WTC11 (cell line): ENCODE data around the gene REEP2.

ENCODE experiments used
- ATF2 ChIP-seq: sonication (generic); formaldehyde crosslinking; IDR thresholded peaks from 2 replicates; pipeline ENCODE4 v1.8.1; 2022; ENCODE audit warnings: low read depth, missing genetic modification reagents, borderline replicate concordance
- CREB1 ChIP-seq: sonication (generic); formaldehyde crosslinking; IDR thresholded peaks from 2 replicates; pipeline ENCODE4 v1.8.0; 2023; ENCODE audit warnings: mild to moderate bottlenecking, missing genetic modification reagents
- CREM ChIP-seq: sonication (generic); formaldehyde crosslinking; IDR thresholded peaks from 2 replicates; pipeline ENCODE4 v1.8.1; 2022; ENCODE audit warnings: mild to moderate bottlenecking, missing genetic modification reagents, moderate library complexity
- CTCF ChIP-seq: fragments of 200-600 bp; IDR thresholded peaks from 2 replicates; pipeline ENCODE4 v1.8.0; 2022; ENCODE audit warnings: antibody characterized with exemption
- MXD4 ChIP-seq: fragments of 250-450 bp; sonication (Bioruptor Pico); IDR thresholded peaks from 2 replicates; pipeline ENCODE4 v1.8.0; 2021; ENCODE audit warnings: mild to moderate bottlenecking, moderate library complexity, borderline replicate concordance
- NR2C2 ChIP-seq: sonication (generic); formaldehyde crosslinking; IDR thresholded peaks from 2 replicates; pipeline ENCODE4 v1.8.0; 2022; ENCODE audit warnings: mild to moderate bottlenecking, missing genetic modification reagents
- RORB ChIP-seq: fragments of 250-450 bp; sonication (Bioruptor Pico); IDR thresholded peaks from 2 replicates; pipeline ENCODE4 v1.9.0; 2021; ENCODE audit warnings: mild to moderate bottlenecking
- SMAD4 ChIP-seq: sonication (generic); formaldehyde crosslinking; IDR thresholded peaks from 2 replicates; pipeline ENCODE4 v1.8.0; 2022; ENCODE audit warnings: mild to moderate bottlenecking, missing genetic modification reagents
- ZBTB21 ChIP-seq: sonication (generic); formaldehyde crosslinking; IDR thresholded peaks from 2 replicates; pipeline ENCODE4 v1.8.1; 2023; ENCODE audit warnings: mild to moderate bottlenecking, missing genetic modification reagents, borderline replicate concordance
- ZNF263 ChIP-seq: sonication (generic); formaldehyde crosslinking; IDR thresholded peaks from 2 replicates; pipeline ENCODE4 v1.8.1; 2022; ENCODE audit warnings: low read depth, mild to moderate bottlenecking, moderate library complexity, missing genetic modification reagents
- ZNF671 ChIP-seq: fragments of 250-450 bp; sonication (Bioruptor Pico); IDR thresholded peaks from 2 replicates; pipeline ENCODE4 v1.8.0; 2021; ENCODE audit warnings: mild to moderate bottlenecking
- ZSCAN18 ChIP-seq: fragments of 250-450 bp; sonication (Bioruptor Pico); IDR thresholded peaks from 2 replicates; pipeline ENCODE4 v2.1.2; 2022; ENCODE audit warnings: mild to moderate bottlenecking, moderate library complexity

GRCh38 chr5:138454121-138454520 is 15.3 kb downstream of the REEP2 start:
- no peak for TF ChIP-seq RORB (CRISPR knock-in tag)
- TF ChIP-seq CTCF, result no peak
- TF ChIP-seq ZBTB21 (CRISPR knock-in tag), result no peak
- TF ChIP-seq NR2C2 (CRISPR knock-in tag), result no peak
- TF ChIP-seq CREB1 (CRISPR knock-in tag), result no peak
- TF ChIP-seq ZSCAN18, result no peak
- TF ChIP-seq MXD4 (CRISPR knock-in tag), result no peak
- no peak for TF ChIP-seq ZNF671 (CRISPR knock-in tag)
- TF ChIP-seq ZNF263, result no peak
- no peak for TF ChIP-seq ATF2 (CRISPR knock-in tag)
- TF ChIP-seq SMAD4 (CRISPR knock-in tag), result no peak
- no peak for TF ChIP-seq CREM (CRISPR knock-in tag)
